Measurements from ENCODE around the gene A2M.

A2M gene

GRCh38 chr12:9096563-9097176 lies 19.0 kb downstream of the A2M start:
- DNase-seq: no peak
- H3K27me3 Mint-ChIP-seq: no peaks in the 10 kb centered on the region
- no peak overlapping the region for H3K4me3 Mint-ChIP-seq
- no peaks in the 10 kb centered on the region for H3K9me3 Mint-ChIP-seq
- peaks cover 2% of the 10 kb centered on the region for H3K4me1 Mint-ChIP-seq (ENCODE audit: low read depth)
- H3K36me3 Mint-ChIP-seq (ENCODE audit: low read depth): peaks cover 4% of the 10 kb centered on the region
- no peak overlapping the region for H3K27ac Mint-ChIP-seq

- Mint-ChIP-seq H3K9me3 (no peaks in the 10 kb centered on the region), H3K27me3 (no peaks in the 10 kb centered on the region), H3K4me1 (ENCODE audit: low read depth) (peaks cover 2% of the 10 kb centered on the region), H3K27ac (no peak overlapping the region), H3K4me3 (no peak overlapping the region), H3K36me3 (ENCODE audit: low read depth) (no peaks in the 10 kb centered on the region)
- DNase-seq: no peak
Measured at GRCh38 chr12:9095322-9095721, 20.4 kb downstream of the A2M start.

GRCh38 chr12:9094512-9095206 lies 21.1 kb downstream of the A2M start:
- no peaks in the 10 kb centered on the region for H3K27me3 Mint-ChIP-seq
- no peak for DNase-seq
- H3K4me1 Mint-ChIP-seq (ENCODE audit: low read depth): peaks cover 2% of the 10 kb centered on the region
- no peaks in the 10 kb centered on the region for H3K36me3 Mint-ChIP-seq (ENCODE audit: low read depth)
- no peaks in the 10 kb centered on the region for H3K9me3 Mint-ChIP-seq
- no peak overlapping the region for H3K4me3 Mint-ChIP-seq
- H3K27ac Mint-ChIP-seq: no peak overlapping the region

GRCh38 chr12:9091891-9092598 lies 23.7 kb downstream of the A2M start:
- Mint-ChIP-seq H3K9me3 (no peaks in the 10 kb centered on the region), H3K27me3 (no peaks in the 10 kb centered on the region), H3K36me3 (ENCODE audit: low read depth) (no peaks in the 10 kb centered on the region), H3K4me3 (no peak overlapping the region), H3K27ac (no peak overlapping the region), H3K4me1 (ENCODE audit: low read depth) (peaks cover 2% of the 10 kb centered on the region)
- DNase-seq: no peak

- Mint-ChIP-seq H3K4me1 (ENCODE audit: low read depth) (no peaks in the 10 kb centered on the region), H3K9me3 (no peaks in the 10 kb centered on the region)
Measured at GRCh38 chr12:9090220-9090619, 25.5 kb downstream of the A2M start.

GRCh38 chr12:9087087-9087835 lies 28.5 kb downstream of the A2M start:
- H3K36me3 Mint-ChIP-seq (ENCODE audit: low read depth): no peaks in the 10 kb centered on the region
- H3K27ac Mint-ChIP-seq: no peak overlapping the region
- H3K4me3 Mint-ChIP-seq: no peak overlapping the region
- peaks cover 11% of the 10 kb centered on the region for H3K9me3 Mint-ChIP-seq
- H3K4me1 Mint-ChIP-seq (ENCODE audit: low read depth): no peaks in the 10 kb centered on the region
- DNase-seq: no peak
- H3K27me3 Mint-ChIP-seq: no peaks in the 10 kb centered on the region

More at GRCh38 chr12:9090220-9090619, 25.5 kb downstream of the A2M start:
- Mint-ChIP-seq H3K4me3 (no peak overlapping the region), H3K27ac (no peak overlapping the region), H3K27me3 (no peaks in the 10 kb centered on the region), H3K36me3 (ENCODE audit: low read depth) (no peaks in the 10 kb centered on the region)
- DNase-seq: no peak

GRCh38 chr12:9086087-9086486 lies 29.6 kb downstream of the A2M start:
- Mint-ChIP-seq H3K27me3 (no peaks in the 10 kb centered on the region), H3K9me3 (peaks cover 15% of the 10 kb centered on the region), H3K27ac (no peak overlapping the region), H3K4me1 (ENCODE audit: low read depth) (no peaks in the 10 kb centered on the region), H3K36me3 (ENCODE audit: low read depth) (no peaks in the 10 kb centered on the region), H3K4me3 (no peak overlapping the region)
- DNase-seq: no peak

GRCh38 chr12:9084417-9084816 lies 31.3 kb downstream of the A2M start:
- DNase-seq: no peak
- no peak overlapping the region for H3K4me3 Mint-ChIP-seq
- no peak overlapping the region for H3K27ac Mint-ChIP-seq
- H3K4me1 Mint-ChIP-seq (ENCODE audit: low read depth): no peaks in the 10 kb centered on the region
- H3K27me3 Mint-ChIP-seq: no peaks in the 10 kb centered on the region
- no peaks in the 10 kb centered on the region for H3K36me3 Mint-ChIP-seq (ENCODE audit: low read depth)
- peaks cover 15% of the 10 kb centered on the region for H3K9me3 Mint-ChIP-seq

GRCh38 chr12:9083793-9084192 lies 31.9 kb downstream of the A2M start:
- Mint-ChIP-seq H3K9me3 (peaks cover 15% of the 10 kb centered on the region), H3K27ac (no peak overlapping the region), H3K4me1 (ENCODE audit: low read depth) (no peaks in the 10 kb centered on the region), H3K36me3 (ENCODE audit: low read depth) (no peaks in the 10 kb centered on the region), H3K27me3 (no peaks in the 10 kb centered on the region), H3K4me3 (no peak overlapping the region)
- no peak for DNase-seq

- H3K9me3 Mint-ChIP-seq: peaks cover 15% of the 10 kb centered on the region
- peaks cover 3% of the 10 kb centered on the region for H3K36me3 Mint-ChIP-seq (ENCODE audit: low read depth)
- H3K27me3 Mint-ChIP-seq: no peaks in the 10 kb centered on the region
- H3K27ac Mint-ChIP-seq: peak overlapping the region; percentile 5
- H3K4me1 Mint-ChIP-seq (ENCODE audit: low read depth): no peaks in the 10 kb centered on the region
- DNase-seq: no peak
- no peak overlapping the region for H3K4me3 Mint-ChIP-seq
Measured at GRCh38 chr12:9081667-9082427, 33.9 kb downstream of the A2M start.

GRCh38 chr12:9079883-9080675 lies 35.6 kb downstream of the A2M start:
- no peak overlapping the region for H3K27ac Mint-ChIP-seq
- H3K9me3 Mint-ChIP-seq: peaks cover 15% of the 10 kb centered on the region
- no peak overlapping the region for H3K4me3 Mint-ChIP-seq
- H3K27me3 Mint-ChIP-seq: no peaks in the 10 kb centered on the region
- DNase-seq: no peak
- H3K4me1 Mint-ChIP-seq (ENCODE audit: low read depth): no peaks in the 10 kb centered on the region
- H3K36me3 Mint-ChIP-seq (ENCODE audit: low read depth): peaks cover 3% of the 10 kb centered on the region

GRCh38 chr12:9079082-9079481 lies 36.6 kb downstream of the A2M start:
- Mint-ChIP-seq H3K27ac (no peak overlapping the region), H3K9me3 (peaks cover 13% of the 10 kb centered on the region), H3K36me3 (ENCODE audit: low read depth) (peaks cover 3% of the 10 kb centered on the region), H3K4me3 (no peak overlapping the region), H3K4me1 (ENCODE audit: low read depth) (no peaks in the 10 kb centered on the region), H3K27me3 (no peaks in the 10 kb centered on the region)
- no peak for DNase-seq

GRCh38 chr12:9077152-9078031 lies 38.3 kb downstream of the A2M start:
- H3K4me1 Mint-ChIP-seq (ENCODE audit: low read depth): no peaks in the 10 kb centered on the region
- H3K4me3 Mint-ChIP-seq: no peak overlapping the region
- DNase-seq: no peak
- no peaks in the 10 kb centered on the region for H3K27me3 Mint-ChIP-seq
- H3K27ac Mint-ChIP-seq: no peak overlapping the region
- H3K9me3 Mint-ChIP-seq: peaks cover 6% of the 10 kb centered on the region
- H3K36me3 Mint-ChIP-seq (ENCODE audit: low read depth): peaks cover 3% of the 10 kb centered on the region
